ENCODE data around the gene SBNO2.

The SBNO2 gene

GRCh38 chr19:1153891-1154730, 20.0 kb downstream of the SBNO2 start:
- DNase-seq: no peak

DNA sequence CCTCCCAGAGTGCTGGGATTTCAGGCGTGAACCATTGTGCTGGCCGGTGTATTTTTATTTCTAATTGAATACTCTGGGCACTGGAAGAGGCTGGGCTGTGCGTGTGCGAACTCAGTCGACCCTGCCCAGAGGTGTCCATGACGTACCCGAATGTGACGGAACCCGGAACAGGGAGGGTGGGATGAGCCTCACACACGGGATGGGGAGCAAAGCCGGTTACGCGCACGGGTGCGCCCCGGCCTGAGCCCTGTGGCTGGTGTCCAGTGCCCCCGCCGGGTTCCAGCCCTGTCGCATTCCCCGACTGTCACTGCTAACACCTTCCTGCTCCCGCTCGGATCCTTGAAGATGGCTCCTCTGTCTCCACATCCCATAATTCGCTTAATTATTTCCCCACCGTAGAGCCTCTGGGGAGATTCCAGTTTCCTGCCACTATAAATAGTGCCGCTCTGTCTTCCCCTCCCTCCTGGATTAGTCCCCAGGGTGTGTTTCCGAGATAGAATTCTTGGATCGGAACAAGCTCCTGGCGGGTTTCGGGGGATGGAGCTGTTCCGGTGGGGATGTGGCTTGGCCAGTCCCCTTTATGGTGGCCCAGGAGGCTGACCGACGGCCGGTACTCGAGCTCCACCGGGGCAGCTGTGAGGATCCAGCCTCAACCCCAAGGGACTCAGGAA, 22.0 kb downstream of the SBNO2 start:
- DNase-seq: no peak

DNA sequence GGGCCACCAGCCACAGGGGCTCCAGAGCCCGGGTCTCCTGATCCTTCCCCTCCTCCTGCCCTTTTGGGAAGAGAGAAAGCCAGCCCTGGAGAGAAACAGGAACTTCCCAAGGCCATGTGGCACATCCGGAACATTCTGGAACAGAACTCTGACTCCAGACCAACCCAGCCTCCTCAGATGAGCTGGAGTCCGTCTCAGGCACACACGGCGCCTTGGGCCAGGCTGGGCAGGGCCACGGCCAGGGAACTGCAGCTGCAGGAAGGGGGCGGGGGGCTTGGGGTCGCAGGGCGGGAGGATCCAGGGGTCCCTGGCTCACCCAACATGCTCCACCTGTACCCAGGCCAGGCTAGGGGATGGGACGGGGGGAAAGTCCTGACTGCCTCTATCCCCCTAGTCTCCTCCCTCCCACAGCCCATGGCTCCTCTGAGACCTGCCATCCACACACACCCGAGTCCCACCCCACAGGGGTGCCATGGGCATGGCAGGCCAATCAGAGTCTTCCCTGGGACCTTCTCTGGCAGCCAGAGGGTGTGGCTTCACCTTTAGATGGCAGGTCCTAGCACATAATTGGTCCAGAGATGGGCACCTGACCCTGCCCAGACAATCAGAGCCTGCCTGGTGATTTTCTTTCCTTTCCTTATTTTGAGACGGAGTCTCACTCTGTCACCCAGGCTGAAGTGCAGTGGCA, 22.9 kb downstream of the SBNO2 start:
- no peak for DNase-seq

DNA sequence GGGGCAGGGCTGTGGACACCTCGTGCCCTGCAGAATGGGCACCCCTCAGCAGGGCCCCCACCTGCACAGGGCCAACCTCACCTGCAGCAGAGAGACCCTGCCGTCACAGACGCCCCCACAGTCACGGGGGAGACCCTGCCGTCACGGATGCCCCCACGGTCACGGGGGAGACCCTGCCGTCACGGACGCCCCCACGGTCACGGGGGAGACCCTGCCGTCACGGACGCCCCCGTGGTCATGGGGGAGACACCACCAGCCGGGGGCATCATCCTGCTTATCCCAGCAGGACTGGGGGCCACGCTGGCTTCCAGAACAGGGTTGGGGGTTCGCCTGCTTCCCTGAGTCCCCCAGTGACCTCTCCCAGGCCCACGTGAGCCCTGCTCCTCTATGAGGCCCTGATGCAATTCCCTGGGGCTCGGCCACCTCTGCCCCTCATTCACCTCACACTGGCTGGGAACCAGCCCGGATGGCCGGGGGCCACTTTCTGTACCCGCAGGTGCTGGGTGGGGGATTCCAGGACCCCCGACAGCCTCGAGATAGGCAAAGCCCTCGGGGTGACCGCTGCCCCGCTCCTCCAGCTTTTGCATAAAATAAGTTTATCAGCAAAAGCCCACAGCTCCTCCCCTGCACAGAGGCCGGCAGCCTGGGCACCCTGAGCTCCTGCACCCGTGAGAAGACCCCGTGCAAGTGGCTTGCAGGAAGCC, 23.6 kb downstream of the SBNO2 start:
- no peak for DNase-seq

DNA sequence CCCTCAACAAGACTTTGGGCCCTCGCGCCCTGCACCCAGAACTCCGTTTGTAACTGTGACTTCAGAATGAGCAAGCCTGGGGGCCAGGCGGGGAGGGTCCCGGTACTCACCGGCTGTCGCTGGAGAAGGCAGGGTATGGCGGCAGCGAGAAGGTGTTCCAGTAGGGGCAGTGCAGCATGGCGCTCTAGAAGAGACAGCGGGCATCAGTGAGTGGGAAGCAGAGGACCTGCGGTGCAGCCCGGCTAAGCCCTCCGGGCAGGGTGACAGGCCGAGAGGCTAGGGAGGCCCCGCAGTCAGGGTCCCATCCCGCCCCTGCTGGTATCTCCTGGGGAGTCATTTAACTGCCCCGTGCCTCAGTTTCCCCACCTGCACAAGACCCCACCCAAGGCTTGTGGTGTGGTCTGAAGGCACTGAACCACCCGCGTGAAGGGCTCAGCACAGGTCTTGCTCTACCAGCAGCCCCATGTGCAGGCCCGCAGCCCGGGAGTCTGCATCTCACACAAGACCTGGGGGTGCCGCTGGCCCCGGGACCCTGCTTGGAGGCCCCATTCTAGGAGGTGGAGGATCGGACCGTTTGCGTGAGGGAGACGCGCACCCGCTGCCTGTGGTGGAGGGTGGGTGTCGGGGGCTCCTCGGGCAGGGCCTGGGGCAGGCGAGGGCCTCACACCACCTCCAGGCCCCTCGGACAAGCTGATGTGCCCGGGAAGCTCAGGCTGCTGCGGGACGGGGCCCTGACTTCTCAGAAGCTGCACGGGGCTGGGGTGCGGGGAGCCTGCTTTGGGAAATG, 24.6 kb downstream of the SBNO2 start:
- no peak for DNase-seq

DNA sequence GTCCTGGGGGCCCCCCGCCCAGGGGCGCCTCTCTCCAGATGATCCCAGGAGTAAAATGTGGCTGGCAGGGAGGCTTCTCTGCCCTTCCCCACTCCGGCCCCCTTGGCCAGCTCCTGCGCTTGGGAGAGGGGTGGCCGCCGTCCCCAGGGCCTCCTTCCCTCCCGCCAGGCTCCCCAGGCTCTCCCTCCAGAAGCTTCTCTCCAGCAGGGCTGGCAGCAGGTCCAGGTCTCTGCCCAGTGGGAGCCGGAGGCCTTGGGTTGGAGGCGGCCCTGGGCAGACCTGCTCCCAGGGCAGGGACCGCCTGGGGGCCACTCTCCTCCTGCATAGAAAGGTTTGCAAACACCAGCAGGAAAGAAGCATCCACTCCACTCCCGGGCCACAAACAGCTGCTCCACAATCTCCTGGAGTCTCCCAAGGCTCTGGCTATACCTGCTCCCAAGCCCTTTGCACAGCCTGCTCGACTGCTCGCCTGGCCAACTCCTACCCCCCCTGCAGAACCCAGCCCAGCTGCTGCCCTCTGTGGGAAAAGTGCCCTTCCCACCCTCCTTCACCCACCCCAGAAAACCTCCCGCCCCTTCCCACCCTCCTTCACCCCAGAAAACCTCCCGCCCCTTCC, 26.0 kb downstream of the SBNO2 start:
- DNase-seq: no peak

DNA sequence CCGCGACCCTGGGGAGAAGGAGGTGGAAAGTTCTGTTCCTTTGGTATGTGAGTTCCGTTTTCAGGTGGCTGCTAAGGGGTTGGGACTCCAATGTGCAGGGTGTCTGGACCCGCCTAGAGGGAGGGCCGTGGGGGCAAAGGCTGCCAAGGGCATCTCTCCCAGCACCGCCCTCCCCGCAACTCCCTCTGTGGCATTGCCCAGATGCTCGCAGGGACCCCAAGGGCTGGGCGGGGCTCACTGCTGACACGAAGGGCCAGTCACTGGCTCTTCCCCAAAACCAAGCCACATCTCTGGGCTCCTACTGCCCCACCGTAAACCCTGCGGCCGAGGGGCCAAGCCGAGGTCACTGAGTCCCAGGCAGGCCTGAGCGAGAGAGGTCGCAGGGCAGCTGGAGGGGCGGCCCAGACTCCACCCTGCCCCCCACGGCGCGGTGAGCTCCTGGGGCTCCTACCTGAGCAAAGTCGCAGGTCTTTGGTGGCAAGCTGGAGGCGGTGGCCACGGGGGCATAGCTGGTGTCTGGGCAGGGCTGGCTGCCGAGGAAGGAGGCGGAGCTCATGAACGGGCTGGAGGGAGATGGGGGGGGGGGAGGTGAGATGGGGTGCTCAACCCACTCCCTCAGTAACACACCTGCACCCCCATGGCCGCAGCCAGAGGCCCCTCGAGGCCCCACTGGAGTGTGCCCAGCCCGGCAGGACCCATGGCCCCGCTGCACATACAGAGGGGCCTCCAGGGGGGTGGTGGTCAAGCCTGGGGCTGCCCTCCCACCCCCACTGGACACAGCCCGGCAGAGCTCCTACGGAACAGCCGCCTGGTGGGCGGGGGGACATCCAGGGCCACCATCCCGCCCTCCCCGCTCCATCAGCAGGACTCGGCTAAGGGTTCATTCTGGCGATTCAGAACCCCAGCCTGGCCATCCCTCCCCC, 26.9 kb downstream of the SBNO2 start:
- no peak for DNase-seq

- no peak for DNase-seq
Measured at GRCh38 chr19:1146412-1146699, 27.7 kb downstream of the SBNO2 start.

DNA sequence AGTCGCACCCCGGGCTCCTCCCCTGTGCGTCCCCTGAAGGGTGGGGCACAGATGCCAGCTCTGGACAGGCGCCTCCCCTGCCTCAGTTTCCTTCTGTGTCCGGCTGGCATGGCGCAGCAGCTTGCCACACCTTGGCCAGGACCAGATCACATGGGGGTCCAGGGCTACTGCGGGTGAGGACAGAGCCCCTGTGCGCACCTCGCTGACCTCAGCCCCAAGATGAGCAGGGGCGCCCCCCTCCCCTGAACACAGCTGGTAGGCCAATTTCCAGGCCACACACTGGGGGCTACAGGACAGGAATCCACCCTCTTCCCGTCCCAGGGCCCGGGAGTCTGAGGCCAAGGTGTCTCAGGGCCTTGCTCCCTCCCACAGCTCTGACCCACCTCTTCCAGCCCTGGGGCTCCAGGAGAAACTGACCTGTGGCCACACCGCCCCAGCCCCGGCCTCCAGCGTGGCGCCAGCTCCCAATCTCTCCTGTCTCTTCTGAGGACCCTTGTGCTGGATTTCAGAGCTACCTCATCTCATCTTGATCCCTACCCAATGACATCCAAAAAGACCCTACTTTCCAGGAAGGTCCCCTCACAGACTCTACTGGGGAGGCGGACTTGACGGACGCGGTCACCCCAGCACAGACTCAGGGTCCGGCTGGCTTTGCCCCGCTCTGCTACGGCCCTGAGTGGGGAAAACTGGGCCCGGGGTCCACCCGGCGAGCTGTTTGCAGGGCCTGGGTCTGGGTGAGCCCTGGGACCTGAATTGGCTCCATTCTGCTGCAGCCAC, 28.2 kb downstream of the SBNO2 start:
- DNase-seq: no peak

GRCh38 chr19:1144741-1145140, 29.3 kb downstream of the SBNO2 start:
- no peak for DNase-seq

- no peak for DNase-seq
Measured at GRCh38 chr19:1143828-1144399, 30.2 kb downstream of the SBNO2 start.

GRCh38 chr19:1141944-1142343, 32.1 kb downstream of the SBNO2 start:
- no peak for DNase-seq

- no peak for DNase-seq
Measured at GRCh38 chr19:1140272-1141027, 33.6 kb downstream of the SBNO2 start.

- no peak for DNase-seq
Measured at GRCh38 chr19:1139126-1139525, 34.9 kb downstream of the SBNO2 start.

DNA sequence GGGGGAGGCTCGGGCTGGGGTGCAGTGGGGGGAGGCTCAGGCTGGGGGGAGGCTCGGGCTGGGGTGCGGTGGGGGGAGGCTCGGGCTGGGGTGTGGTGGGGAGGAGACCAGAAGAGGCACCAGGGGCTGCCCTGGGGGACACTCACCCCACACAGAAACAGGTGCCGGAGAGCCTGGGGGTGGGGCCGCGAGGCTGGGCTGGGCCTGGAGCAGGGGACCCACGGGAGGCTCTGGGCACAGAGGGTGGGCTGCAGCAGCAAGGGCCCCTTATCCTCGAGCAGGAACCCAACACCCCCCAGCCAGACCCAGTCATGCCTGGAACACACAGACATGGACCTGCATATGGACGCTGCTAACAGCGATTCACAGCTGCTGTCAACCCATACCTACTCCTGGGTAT, 35.9 kb downstream of the SBNO2 start:
- DNase-seq: no peak

DNA sequence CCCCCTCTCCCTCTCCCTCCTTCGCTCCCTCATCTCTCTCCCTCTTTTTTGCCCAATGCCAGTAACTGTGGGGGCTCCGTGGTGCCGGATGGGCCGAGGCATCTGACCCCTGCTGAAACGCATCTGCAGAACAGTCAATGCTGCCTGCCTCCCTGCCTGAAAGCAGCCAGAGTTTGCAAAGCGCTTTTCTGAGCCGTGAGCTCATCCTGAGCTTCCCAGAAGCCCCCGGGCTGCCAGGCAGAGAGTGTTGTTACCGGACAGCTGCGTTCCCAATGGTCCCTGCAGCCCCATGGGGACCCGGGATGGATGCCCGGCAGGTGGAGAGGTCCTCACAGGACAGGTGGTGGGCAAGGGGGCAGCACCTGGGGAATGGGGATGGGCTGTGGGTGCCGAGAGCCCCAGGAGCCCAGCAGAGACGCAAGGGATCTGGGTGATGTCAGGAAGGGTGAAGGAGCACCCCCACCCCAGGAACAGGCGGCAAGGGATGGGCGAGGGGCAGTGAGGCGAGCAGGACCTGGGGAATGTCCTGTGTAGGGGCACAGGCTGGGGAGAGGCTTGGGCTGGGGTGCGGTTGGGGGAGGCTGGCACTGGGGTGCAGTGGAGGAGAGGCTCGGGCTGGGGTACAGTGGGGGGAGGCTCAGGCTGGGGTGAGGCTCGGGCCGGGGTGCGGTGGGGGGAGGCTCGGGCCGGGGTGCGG, 37.3 kb downstream of the SBNO2 start:
- no peak for DNase-seq

- no peak for DNase-seq
Measured at GRCh38 chr19:1136201-1136600, 37.9 kb downstream of the SBNO2 start.

GRCh38 chr19:1135454-1135853, 38.6 kb downstream of the SBNO2 start:
- no peak for DNase-seq

Measured in stimulated activated CD4-positive, alpha-beta T cell treated with anti-CD3 and anti-CD28 coated beads, Interleukin-4, amount 100 ng/mL, for 24 hours (primary cell).